ENCODE data around the gene KRT38.

Gene KRT38

DNA sequence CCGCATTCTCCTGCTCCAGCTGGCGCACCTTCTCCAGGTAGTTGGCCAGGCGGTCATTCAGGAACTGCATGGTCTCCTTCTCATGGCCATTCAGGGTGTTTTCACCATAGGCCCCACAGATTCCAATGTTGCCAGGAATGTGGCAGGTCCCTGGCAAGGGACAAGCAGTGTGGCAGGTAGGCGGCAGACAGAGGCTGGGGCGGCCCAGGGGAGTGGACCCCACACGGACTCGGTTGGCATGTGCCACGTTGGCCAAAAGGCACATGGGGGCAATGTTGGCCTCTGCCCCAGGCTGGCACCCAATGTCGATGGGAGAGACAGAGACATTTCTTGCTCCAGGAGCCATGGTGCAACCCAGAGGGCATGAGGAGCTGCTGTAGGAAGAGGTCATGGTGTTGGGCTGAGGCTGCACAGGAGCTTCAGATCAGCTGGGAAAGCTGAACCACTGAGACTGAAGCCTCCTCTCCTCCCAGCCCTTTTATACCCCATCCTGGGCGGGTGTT, at the start of gene KRT38:
Gene KRT38, minus strand, starts transcription at position 453 of the 503 bp plus-strand sequence. Its CDS starts 62 bp downstream, at position 391.
- DNase-seq (ENCODE audit: low spot score): no peak

DNA sequence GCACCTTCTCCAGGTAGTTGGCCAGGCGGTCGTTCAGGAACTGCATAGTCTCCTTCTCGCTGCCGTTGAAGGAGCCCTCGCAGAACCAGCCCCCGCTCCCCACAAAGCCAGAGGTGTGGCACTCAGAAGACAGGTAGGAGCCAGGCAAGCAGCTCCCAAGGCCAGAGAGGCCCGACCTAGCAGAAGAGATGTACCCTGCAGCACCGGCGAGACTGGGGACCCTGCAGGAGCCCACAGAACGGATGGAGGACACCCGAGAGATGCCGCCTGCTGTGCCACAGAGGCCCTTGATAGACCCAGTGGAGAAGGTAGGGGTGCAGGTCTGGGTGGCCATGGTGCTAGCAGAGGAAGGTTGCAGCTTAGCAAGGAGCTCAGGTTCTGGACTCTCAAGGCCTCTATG, 48.7 kb upstream of the KRT38 start, which contains the start of gene KRT36:
Gene KRT36, minus strand, starts transcription at position 380 of the 400 bp plus-strand sequence. Its CDS starts 46 bp downstream, at position 334.
- no peak for DNase-seq (ENCODE audit: low spot score)

DNA sequence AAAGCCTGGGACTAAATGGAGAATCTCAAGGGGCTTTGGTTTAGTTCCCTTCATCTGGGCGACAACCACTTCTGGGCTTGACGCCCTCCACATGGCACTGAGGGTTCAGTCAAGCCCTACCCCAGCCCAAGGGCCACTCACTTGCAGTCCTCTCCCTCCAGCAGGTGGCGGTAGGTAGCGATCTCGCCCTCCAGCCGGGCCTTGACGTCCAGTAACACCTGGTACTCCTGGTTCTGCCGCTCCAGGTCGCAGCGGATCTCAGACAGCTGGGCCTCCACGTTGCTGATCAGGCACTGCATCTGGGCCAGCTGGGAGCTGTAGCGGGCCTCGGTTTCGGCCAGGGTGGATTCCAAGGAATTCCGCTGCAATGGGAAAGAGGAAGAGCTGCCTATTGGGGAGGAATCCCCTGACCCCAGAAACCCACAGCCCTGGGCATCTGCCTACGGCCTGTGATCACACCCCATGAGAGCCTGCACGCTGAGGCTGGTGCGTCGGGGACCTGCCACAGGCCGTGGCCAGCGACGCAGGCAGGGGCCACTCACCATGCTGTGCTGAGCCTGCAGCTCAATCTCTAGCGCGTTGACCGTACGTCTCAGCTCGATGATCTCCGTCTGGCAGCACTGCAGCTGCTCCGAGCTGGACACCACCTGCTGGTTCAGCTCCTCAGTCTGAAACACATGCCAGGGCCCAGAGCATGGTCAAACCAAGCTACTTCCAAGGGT, 46.2 kb upstream of the KRT38 start:
- no peak for DNase-seq (ENCODE audit: low spot score)

DNA sequence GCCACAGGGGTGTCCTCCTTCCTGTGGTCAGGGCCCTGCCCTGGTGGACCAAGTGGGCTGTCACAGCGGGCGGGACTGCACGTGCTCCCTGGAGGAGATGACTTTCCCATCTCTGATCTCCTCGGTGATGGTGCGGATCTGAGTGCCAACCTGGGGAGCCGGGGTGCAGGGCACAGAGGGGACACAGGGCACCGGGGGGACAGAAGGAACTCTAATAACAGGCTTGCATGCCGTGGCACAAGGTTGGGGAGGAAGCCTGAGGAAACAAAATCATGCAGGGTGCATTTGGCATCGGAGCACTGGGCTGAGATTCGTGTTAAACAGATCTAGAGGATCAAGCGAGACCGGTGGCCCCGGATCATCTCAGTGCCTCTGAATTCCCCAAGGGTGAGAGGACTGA, 45.5 kb upstream of the KRT38 start:
- DNase-seq (ENCODE audit: low spot score): no peak

DNA sequence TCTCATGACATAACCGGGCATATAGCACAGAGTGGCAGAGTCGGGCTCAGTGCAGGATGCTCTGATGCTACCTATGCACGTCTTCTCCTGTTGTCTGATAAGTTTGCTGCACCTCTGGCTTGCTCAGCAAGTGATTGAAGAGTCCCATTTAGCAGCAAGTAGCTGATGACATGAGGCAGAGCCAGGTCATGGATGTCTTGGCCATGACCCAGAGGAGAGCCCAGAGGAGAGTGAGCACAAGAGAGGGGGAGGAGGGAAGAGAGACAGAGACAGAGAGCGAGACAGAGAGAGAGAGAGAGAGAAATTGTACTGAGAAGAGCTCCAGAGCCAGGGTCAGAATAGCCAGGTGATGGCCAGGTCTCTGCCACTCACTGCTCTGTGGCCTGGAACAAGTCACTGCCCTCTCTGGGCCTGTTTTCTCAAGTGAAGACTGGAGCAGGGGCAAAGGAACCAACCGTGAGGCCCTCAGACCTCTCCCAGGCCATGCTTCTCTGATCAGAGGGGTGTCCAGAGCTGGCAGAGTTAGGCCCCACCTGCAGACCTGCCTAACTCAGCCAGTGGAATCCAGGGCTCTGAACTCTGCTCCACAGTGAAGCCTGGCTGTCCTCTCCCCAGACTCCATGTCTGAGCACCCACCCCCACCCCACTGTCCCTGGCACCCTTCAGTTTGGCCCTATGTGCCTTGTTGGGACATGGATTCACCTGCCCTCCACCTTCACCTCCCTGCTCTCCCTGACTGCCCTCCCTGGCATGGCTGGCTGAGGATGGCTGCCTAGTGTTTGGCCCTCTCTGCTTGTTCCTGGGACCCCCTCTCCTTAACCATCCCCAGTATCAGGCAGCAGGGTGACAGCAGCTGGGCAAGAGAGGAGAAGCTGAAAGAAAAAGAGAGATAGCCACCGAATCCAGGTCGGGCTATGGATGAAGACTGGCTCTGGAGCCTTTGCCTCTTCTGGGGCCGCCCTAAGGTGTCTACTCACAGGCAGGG, 44.4 kb upstream of the KRT38 start:
- no peak for DNase-seq (ENCODE audit: low spot score)

DNA sequence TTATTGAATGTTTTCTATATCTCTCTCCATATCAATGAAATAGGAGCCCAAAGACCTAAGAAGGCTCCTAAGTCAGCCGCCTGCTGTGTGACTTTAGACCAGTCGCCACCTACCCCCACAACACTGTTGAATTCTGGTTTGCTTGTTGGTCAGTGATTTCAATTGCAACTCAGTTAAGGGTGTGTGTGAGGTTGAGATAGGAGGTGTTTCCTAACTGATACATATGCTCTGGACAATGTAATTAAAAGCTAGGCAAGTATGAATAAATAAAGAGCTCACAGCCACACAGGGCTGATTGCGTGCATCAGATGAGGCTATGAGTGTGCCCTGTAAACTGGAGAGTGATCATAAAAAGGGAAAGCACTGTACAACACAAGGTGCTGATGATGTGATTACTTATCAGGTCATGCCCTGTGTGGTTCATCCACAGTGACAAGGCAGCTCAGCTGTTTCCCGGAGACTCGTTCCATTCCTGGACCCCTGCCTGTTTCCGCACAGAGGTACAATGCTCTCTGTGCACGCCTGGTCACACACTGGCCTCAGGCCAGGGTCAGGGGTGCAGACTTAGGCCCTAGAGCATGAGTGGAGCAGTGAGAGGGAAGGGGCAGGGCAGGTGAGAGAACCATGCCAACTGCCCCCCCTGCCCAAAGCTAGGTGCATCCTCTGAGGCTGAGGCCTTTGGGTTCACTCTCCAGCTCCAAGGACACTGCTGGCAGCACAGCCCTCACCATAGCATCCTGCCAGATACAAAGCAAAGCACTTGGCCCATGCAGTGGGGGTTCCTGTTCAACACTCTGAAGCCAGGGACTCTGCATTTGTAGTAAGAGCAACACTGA, 43.4 kb upstream of the KRT38 start:
- DNase-seq (ENCODE audit: low spot score): no peak

DNA sequence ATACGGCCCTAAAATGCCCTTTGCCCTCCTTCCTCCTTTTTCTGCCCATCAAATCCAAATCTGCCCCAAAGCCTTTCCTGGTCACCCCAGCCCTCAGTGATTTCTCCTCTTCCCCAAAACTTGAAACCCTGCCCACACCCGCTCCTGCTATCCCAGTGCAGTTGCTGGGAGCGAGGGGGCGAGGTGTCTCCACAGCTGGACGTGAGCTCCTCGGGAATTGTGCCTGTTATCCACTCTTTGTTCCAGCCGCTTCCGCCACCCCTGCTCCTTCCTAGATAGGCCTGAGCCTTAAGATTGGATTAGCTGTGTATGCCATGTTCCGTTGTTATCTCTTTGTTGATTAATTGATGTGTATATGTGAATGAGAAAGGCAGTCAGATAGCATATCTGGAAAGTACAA, 42.7 kb upstream of the KRT38 start:
- no peak for DNase-seq (ENCODE audit: low spot score)

DNA sequence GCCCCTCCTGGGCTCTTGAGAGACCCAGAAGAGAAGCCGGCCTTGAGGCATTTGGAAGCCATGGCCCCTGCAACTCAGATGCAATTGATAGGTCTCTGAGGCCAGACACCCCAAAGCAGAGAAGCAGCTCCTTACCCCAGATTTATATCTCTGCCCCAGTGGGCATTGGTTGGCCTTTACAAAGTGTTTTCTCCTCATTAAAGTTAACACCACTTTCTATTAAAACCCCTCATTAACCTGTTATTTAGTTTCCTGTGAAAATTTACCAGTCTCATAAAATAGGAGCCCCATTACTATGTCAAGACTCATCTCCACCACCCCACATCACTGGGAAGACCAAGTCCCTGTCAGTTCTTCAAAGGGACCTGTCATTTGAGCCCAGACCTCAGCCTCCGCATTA, 40.3 kb upstream of the KRT38 start, which contains the start of gene KRT35:
Gene KRT35, minus strand, starts transcription at position 116 of the 400 bp plus-strand sequence. Its CDS starts 54 bp downstream, at position 62.
- no peak for DNase-seq (ENCODE audit: low spot score)

DNA sequence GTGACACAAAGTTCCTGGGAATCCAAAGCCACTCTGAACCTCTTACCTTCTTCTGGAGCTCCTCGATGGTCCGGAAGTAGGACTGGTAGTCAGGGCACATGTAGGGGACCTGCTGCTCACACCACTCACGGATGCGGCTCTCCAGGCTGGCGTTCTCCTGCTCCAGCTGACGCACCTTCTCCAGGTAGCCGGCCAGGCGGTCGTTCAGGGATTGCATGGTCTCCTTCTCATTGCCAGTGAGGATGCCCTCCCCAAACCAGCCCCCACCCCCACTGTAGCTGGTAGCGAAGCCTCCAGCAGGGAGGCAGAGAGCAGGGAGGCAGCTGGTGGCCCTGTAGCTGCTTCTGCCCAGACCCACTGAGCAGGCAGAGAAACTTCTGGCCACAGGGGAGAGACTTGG, 39.8 kb upstream of the KRT38 start:
- DNase-seq (ENCODE audit: low spot score): no peak

DNA sequence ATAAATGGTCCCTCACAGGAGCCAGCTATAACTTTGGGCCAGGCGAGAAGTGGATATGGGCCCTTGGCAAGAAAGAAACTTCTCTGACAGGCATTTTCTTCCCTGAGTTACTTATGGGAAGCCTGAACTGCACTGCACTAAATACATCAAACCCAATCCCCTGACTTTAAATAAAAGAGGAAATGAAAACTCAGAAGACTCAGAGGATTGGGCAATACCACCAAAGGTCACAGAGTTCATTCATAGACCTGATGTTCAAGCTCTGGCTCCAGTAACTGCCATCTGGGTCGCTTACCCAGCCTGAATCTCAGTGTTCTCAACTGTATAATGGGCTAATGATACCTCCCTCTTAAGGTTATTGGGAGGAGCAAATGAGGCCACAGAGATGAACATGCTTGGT, 39.4 kb upstream of the KRT38 start:
- DNase-seq (ENCODE audit: low spot score): no peak

DNA sequence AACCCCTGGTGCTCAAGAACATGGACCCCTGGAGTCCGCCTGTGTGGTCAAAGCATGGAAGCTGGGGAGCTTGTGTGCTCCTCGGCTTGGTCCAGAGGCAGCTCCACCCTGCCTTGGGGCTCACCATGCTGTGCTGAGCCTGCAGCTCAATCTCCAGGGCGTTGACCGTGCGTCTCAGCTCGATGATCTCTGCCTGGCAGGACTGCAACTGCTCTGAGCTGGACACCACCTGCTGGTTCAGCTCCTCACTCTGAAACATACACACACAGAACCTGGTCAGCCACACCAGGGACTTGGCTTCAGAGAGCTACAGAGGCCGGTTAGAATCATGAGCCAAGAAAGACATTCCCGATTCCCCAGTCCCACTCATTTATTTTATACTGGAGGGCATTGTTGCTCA, 37.5 kb upstream of the KRT38 start:
- DNase-seq (ENCODE audit: low spot score): no peak

DNA sequence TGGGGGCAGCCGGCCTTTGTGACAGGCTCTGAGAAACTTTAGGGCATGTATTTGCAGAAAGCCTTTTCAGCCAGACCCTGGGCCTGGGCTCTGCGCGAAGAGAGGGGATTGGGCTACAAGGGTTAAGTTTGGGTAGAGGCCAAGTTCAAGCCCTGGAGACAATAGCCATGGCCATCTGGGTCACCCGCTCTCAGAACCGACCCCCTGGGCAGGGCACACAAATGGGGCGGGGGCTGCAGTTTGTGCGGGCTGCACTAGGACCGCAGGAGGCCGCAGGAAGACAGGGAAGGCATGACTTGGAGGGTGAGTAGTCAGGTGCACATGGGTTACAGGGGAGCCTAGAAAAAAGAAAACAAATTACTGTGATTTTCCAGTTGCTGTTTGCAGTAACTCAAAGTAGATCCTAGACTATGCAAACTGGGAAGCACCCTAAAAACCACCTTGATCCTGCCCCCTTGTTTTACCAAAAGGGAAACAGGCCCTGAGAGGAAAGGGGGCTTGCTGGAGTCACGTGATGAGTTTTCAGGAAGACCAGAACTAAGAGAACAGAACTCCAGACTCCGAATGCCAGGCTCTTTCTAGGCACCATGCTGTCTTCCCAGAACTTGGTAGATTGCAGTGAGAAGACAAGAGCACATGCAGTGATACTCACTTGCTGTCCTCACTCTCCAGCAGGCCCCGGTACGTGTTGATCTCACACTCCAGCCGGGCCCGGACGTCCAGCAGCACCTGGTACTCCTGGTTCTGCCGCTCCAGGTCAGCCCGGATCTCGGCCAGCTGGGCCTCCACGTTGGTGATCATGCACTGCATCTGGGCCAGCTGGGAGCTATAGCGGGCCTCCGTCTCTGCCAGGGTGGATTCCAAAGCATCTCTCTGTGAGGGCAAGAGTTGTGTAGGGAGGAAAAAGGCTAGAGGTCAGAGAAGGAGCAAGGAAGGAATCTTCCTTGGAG, 36.4 kb upstream of the KRT38 start:
- no peak for DNase-seq (ENCODE audit: low spot score)

DNA sequence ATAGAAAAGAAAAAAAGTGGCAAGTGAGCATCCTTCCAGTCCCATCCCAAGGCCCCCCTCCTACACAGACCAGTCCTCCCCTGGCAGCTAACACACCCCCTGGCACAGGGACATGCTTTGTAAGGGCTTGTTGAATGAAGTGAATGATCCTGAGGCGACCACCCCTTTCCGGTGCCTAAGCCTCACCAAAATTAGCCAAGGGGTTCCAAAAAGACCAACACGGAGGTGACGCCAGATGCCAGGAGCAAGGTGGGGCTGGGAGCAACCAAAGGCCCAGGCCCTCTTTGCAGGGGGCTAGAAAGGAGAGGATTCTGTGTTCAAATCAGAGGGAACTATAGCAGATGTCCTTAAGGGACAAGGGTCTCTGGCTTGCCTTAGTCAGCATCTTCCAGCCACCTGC, 34.6 kb upstream of the KRT38 start:
- DNase-seq (ENCODE audit: low spot score): no peak

DNA sequence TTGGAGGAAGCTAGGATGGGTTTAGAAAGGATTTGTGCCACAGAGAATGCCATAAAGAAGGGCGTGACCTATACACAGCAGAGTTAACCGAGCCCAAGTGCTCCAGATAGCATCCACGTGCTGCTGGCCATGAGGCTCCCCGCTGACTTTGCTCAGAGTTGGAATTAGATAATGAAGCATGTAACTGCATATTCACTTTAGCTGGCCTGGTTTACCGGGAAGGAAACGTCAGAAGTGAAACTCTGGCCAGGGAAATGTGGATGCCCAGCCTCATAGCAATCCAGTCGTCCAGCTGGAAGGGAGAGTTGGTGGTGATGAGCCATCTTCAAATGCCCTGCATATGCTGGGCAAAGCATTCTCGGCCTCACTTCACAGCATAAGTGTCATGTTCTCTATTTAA, 34.1 kb upstream of the KRT38 start:
- no peak for DNase-seq (ENCODE audit: low spot score)

DNA sequence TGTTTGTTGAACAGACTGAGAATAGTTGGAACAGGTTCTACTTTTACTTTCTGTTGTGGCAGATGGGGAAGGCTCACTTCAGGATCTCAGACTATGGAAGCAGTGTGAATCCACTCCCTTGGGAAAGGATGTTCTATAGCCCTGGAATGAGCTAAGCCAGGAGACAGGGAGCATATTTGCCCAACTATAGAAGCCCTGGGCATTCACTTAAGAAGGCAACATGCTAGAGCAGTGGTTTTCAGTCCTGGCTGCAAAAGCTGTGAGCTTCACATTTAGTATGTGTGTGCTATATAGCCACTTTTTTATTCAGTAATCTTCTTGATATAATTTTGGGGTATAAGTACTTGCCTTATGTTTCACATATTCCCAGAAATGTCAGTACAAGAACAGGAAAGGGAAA, 27.6 kb upstream of the KRT38 start:
- no peak for DNase-seq (ENCODE audit: low spot score)

DNA sequence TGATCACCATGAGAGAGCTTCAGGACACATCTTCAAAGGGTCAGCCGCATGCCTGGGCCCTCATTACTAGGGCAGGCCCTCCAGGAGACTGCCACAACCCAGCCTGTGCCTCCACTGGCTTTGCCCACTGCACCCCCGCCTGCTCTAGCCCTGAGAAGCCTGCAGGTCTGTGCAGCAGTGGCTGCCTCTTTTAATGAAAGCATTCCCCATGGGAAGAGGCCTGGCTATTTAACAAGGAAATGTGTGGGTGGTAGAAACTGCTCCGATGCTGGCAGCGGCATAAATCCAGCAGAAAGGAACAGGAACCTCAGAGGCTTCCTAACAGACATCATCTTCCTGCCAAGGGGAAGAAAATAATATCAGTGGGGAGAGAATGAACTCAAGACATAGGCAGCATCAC, 26.8 kb upstream of the KRT38 start:
- DNase-seq (ENCODE audit: low spot score): no peak

DNA sequence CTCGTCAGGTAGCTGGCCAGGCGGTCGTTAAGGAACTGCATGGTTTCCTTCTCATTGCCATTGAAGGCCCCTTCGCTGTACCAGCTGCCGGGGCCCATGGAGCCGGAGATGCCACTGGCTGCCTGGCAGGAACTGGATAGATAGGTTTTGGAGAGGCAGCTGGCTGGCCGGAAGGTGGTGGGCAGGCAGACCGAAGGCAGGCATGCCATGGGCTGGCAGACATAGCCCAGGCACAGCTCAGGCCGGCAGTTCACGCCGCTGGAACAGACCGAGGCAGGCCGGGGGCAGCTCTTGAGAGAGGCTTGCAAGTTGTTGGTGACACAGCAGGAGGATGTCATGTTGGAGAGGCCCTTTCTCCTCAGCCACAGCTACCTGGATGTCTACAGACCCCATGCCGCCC, 26.2 kb upstream of the KRT38 start, which contains the start of gene KRT32:
Gene KRT32, minus strand, starts transcription at position 399 of the 400 bp plus-strand sequence. Its CDS starts 61 bp downstream, at position 338.
- no peak for DNase-seq (ENCODE audit: low spot score)

DNA sequence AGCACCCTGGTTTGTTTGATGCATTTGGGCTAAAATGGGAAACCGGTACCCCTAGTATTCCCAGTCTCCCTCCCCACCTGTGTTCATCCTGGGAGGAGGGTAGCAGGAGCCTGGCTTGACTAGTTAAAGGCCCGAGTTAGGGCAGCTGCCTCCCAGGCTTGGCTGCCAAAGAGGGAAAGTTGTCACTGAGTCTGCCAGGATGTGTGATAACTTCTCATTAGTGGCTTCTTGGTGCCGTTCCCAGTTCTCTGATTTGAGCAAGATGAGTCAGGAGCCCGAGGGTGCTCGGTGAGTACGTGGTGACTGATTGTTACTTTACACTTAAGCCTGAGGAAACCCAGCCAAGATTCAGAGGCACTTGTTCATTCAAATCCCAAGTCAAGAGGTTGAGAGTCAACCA, 23.9 kb upstream of the KRT38 start:
- DNase-seq (ENCODE audit: low spot score): no peak

DNA sequence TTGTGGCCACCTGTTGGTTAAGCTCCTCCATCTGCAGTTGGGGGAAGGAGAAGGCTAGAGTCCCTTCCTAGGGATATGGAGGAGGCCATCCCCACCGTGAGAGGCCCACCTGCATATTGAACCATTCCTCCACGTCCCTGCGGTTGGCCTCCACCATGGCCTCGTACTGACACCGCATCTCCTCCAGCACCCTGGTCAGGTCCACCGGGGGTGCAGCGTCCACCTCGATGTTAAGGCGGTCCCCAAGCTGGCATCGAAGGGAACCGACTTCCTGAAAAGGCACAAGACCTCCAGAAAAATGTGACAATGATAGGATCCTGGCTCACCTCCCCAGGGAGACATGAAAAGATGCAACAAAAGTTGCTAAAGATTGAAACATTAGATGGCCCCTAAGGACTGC, 23.4 kb upstream of the KRT38 start:
- DNase-seq (ENCODE audit: low spot score): no peak

DNA sequence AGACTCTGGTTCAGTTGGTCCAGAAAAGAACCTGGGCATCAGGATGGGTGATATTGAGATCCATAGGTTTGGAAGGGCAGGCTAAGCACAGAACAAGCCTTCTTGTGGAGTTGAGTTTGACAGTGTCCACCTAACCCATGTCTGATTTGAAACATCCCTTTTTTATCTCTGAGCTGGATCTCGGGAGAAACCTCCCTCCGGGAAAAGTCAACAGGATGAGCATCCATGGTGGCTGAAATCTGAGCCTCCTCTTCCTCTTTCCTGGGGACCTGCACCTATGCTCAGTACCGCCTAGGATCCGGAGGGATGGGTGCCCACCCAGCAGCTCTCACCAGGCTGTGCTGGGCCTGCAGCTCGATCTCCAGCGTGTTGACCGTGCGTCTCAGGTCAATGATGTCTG, 23.0 kb upstream of the KRT38 start:
- no peak for DNase-seq (ENCODE audit: low spot score)

DNA sequence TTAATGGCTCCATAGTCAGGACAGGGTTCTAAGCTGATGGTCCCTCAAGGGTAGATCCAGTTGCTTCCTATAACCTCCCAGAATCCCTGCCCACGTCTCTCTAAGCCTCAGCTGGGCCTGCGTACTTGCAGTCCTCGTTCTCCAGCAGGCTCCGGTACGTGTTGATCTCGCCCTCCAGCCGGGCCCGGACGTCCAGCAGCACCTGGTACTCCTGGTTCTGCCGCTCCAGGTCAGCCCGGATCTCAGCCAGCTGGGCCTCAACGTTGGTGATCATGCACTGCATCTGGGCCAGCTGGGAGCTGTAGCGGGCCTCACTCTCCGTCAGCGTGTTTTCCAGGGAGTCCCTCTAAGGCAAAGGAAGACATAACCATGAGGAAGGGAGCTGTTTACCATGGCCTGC, 21.9 kb upstream of the KRT38 start:
- DNase-seq (ENCODE audit: low spot score): no peak
